ENCODE results near the gene NBEA. TPM values are rescaled to one million over a fixed set of nuclear protein-coding genes. Genes with fewer than 3 reads are reported as not detected.

NBEA gene
- total RNA-seq, 3 donors from 2014 or later, result 3.5 to 27.2 (median 5.2) TPM

GRCh38 chr13:35702316-35702715 lies 760.2 kb downstream of the NBEA start:
- DNase-seq (no peak), ATAC-seq (no peak)
- no peak overlapping the region for H3K4me3 ChIP-seq
- TF ChIP-seq, protein P1, sequence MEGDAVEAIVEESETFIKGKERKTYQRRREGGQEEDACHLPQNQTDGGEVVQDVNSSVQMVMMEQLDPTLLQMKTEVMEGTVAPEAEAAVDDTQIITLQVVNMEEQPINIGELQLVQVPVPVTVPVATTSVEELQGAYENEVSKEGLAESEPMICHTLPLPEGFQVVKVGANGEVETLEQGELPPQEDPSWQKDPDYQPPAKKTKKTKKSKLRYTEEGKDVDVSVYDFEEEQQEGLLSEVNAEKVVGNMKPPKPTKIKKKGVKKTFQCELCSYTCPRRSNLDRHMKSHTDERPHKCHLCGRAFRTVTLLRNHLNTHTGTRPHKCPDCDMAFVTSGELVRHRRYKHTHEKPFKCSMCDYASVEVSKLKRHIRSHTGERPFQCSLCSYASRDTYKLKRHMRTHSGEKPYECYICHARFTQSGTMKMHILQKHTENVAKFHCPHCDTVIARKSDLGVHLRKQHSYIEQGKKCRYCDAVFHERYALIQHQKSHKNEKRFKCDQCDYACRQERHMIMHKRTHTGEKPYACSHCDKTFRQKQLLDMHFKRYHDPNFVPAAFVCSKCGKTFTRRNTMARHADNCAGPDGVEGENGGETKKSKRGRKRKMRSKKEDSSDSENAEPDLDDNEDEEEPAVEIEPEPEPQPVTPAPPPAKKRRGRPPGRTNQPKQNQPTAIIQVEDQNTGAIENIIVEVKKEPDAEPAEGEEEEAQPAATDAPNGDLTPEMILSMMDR (IDR thresholded peaks at IDR 0.05), result no peak
- H3K36me3 ChIP-seq (ENCODE audit: low read depth), result no peaks in the 10 kb centered on the region
- H3K4me1 ChIP-seq (ENCODE audit: low read depth), result no peaks in the 10 kb centered on the region
- H3K9me3 ChIP-seq, result no peaks in the 10 kb centered on the region
- intact Hi-C loops (cut with DNase I, micrococcal nuclease), result no loop called here

GRCh38 chr13:35703061-35703460 lies 761.0 kb downstream of the NBEA start:
- intact Hi-C loops (cut with DNase I, micrococcal nuclease), result no loop called here
- TF ChIP-seq, protein P1 (IDR thresholded peaks at IDR 0.05), result no peak
- Histone ChIP-seq H3K9me3 (no peaks in the 10 kb centered on the region), H3K36me3 (ENCODE audit: low read depth) (no peaks in the 10 kb centered on the region), H3K4me3 (no peak overlapping the region), H3K4me1 (ENCODE audit: low read depth) (no peaks in the 10 kb centered on the region)
- DNase-seq (no peak), ATAC-seq (no peak)

DNA sequence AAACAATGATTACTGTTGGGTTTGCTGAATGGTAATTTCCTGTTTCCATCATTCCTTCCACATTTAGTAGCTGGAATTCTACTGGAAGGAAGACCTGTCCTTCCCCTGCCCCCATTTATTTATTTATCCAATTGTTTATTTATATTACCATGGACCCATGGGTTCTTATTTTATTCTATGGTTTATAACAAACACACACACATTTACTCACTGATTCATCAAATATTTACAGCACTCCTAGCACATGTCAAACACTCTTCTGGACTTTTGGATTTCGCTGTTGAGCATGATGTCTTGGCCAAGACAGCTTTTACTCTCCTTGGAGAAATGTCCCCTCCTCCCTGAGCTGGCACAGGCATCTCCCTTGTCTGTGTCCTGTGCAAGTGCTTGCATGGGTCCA lies 762.3 kb downstream of the NBEA start:
- TF ChIP-seq, protein P1 (IDR thresholded peaks at IDR 0.05), result no peak
- Histone ChIP-seq H3K4me3 (no peak overlapping the region), H3K36me3 (ENCODE audit: low read depth) (no peaks in the 10 kb centered on the region), H3K4me1 (ENCODE audit: low read depth) (no peaks in the 10 kb centered on the region), H3K9me3 (no peaks in the 10 kb centered on the region)
- intact Hi-C loops (cut with DNase I, micrococcal nuclease), result no loop called here
- DNase-seq, result no peak
- ATAC-seq, result no peak

GRCh38 chr13:35706281-35706680 lies 764.2 kb downstream of the NBEA start:
- no peaks in the 10 kb centered on the region for H3K36me3 ChIP-seq (ENCODE audit: low read depth)
- H3K4me3 ChIP-seq, result no peak overlapping the region
- intact Hi-C loops (cut with DNase I, micrococcal nuclease), result no loop called here
- TF ChIP-seq, protein P1 (IDR thresholded peaks at IDR 0.05), result no peak
- no peaks in the 10 kb centered on the region for H3K4me1 ChIP-seq (ENCODE audit: low read depth)
- ATAC-seq (no peak), DNase-seq (no peak)
- H3K9me3 ChIP-seq, result no peaks in the 10 kb centered on the region

GRCh38 chr13:35706721-35707120 lies 764.7 kb downstream of the NBEA start:
- Histone ChIP-seq H3K4me1 (ENCODE audit: low read depth) (no peaks in the 10 kb centered on the region), H3K9me3 (no peaks in the 10 kb centered on the region), H3K4me3 (no peak overlapping the region), H3K36me3 (ENCODE audit: low read depth) (no peaks in the 10 kb centered on the region)
- no peak for DNase-seq
- intact Hi-C loops (cut with DNase I, micrococcal nuclease), result no loop called here
- no peak for ATAC-seq
- TF ChIP-seq, protein P1 (IDR thresholded peaks at IDR 0.05), result no peak

- Histone ChIP-seq H3K36me3 (ENCODE audit: low read depth) (no peaks in the 10 kb centered on the region), H3K4me3 (no peak overlapping the region), H3K4me1 (ENCODE audit: low read depth) (no peaks in the 10 kb centered on the region), H3K9me3 (no peaks in the 10 kb centered on the region)
- intact Hi-C loops (cut with DNase I, micrococcal nuclease), result no loop called here
- no peak for ATAC-seq
- TF ChIP-seq, protein P1 (IDR thresholded peaks at IDR 0.05), result no peak
- DNase-seq, result no peak
Measured at GRCh38 chr13:35711909-35712308, 769.8 kb downstream of the NBEA start.
